ENCODE data around the gene CCDC92B.
"Not testable (repeated sequence)": the region's sequence is repeated elsewhere in the genome, so short reads cannot be mapped to it uniquely, and the experiment has no call there.

Gene CCDC92B

GRCh38 chr17:2683912-2684311 lies 65.5 kb downstream of the CCDC92B start:
- no peak overlapping the region for H3K4me3 ChIP-seq (ENCODE audit: low read depth, low read length)
- DNase-seq (ENCODE audit: low read depth), result no peak
- no peak for TF ChIP-seq CTCF (IDR thresholded peaks at IDR 0.05; ENCODE audit: insufficient read depth, low read depth, low read length, missing control alignments)

GRCh38 chr17:2682176-2682938 lies 67.1 kb downstream of the CCDC92B start:
- TF ChIP-seq CTCF (IDR thresholded peaks at IDR 0.05; ENCODE audit: insufficient read depth, low read depth, low read length, missing control alignments), result no peak
- DNase-seq (ENCODE audit: low read depth), result no peak
- no peak overlapping the region for H3K4me3 ChIP-seq (ENCODE audit: low read depth, low read length)

GRCh38 chr17:2681650-2682049 lies 67.8 kb downstream of the CCDC92B start:
- DNase-seq (ENCODE audit: low read depth), result no peak
- no peak for TF ChIP-seq CTCF (IDR thresholded peaks at IDR 0.05; ENCODE audit: insufficient read depth, low read depth, low read length, missing control alignments)
- H3K4me3 ChIP-seq (ENCODE audit: low read depth, low read length), result no peak overlapping the region

- H3K4me3 ChIP-seq (ENCODE audit: low read depth, low read length), result no peak overlapping the region
- no peak for DNase-seq (ENCODE audit: low read depth)
- TF ChIP-seq CTCF (IDR thresholded peaks at IDR 0.05; ENCODE audit: insufficient read depth, low read depth, low read length, missing control alignments), result no peak
These were observed 68.5 kb downstream of the CCDC92B start for GRCh38 chr17:2680961-2681360.

- not testable (repeated sequence) for DNase-seq (ENCODE audit: low read depth); H3K4me3 ChIP-seq (ENCODE audit: low read depth, low read length)
These were observed 70.2 kb downstream of the CCDC92B start for GRCh38 chr17:2679247-2679646.

Measured in GM12865 (cell line).